HepG2 (cell line): ENCODE measurements around the gene LRRC8E. TPM values are rescaled to one million over a fixed set of nuclear protein-coding genes. Genes with fewer than 3 reads are reported as not detected.

Experiments used
- ATAC-seq: fragments of 200-7000 bp; cut with Tn5 transposase; 3 replicates; pipeline ENCODE4 v1.9.1; 2020; ENCODE audit warnings: mild to moderate bottlenecking, moderate library complexity
- BruUV-seq: library from RNA; stranded (reverse); fragments of 400-500 nt; replicated peaks from 2 replicates; lab custom pipeline; 2021; lab: Mats Ljungman, UMichigan
- CTCF ChIA-PET: fragments of 300-600 bp; formaldehyde crosslinking; extraction: SDS; loops from one replicate; lab custom pipeline; 2021; ENCODE audit warnings: low total read pairs, inconsistent platforms, low intra/inter-chr PET ratio; lab: Yijun Ruan, JAX
- POLR2A ChIA-PET: fragments of 350-600 bp; sonication (Branson Sonifier 250); formaldehyde crosslinking; loops from one replicate; lab custom pipeline; 2020; ENCODE audit warnings: antibody characterized with exemption, inconsistent platforms; lab: Yijun Ruan, JAX
- DNase-seq: peaks from one replicate; pipeline ENCODE4 v3.0.0-alpha.2; 2015; ENCODE audit warnings: low spot score
- FAIRE-seq: peaks from 3 replicates; lab custom pipeline; 2011; peaks lifted over from hg19 to GRCh38; lab: Jason Lieb, UNC
- H2AFZ ChIP-seq: one replicate; pipeline ENCODE4 v1.6.1; 2011; ENCODE audit warnings: low read length, inconsistent platforms
- H3K27ac ChIP-seq: fragments of 300-600 bp; 3 replicates; pipeline ENCODE4 v1.8.0; 2011; ENCODE audit warnings: mixed run types, mild to moderate bottlenecking, mixed read lengths, low read length, inconsistent platforms; ENCODE audit not compliant: insufficient read depth; ENCODE audit errors: extremely low read length
- H3K27me3 ChIP-seq, 2 experiments: fragments of 200-600 bp in 1 of 2; 2 replicates in 1 of 2; 3 replicates in 1 of 2; pipeline versions ENCODE4 v1.6.0 to v1.8.0; 2011; ENCODE audit warnings: low read length in 2 of 2, mild to moderate bottlenecking in 2 of 2, moderate library complexity in 2 of 2, inconsistent platforms in 1 of 2; ENCODE audit not compliant: insufficient read depth in 2 of 2, control insufficient read depth in 1 of 2
- H3K36me3 ChIP-seq, 2 experiments: fragments of 200-600 bp in 1 of 2; replicated peaks in 1 of 2; 2 replicates in 1 of 2; 3 replicates in 1 of 2; pipeline versions ENCODE4 v1.5.1 to v1.8.0; 2011; ENCODE audit warnings: low read length in 2 of 2, inconsistent platforms in 1 of 2; ENCODE audit not compliant: insufficient read depth in 2 of 2, control insufficient read depth in 1 of 2
- H3K4me1 ChIP-seq: 2 replicates; pipeline ENCODE4 v1.5.1; 2012; ENCODE audit warnings: low read length, inconsistent platforms; ENCODE audit not compliant: insufficient read depth
- H3K4me2 ChIP-seq: 2 replicates; pipeline ENCODE4 v1.6.0; 2011; ENCODE audit warnings: low read depth, low read length, inconsistent platforms
- H3K4me3 ChIP-seq, 3 experiments: fragments of 200-600 bp in 1 of 3; sonication (generic), shearing (Covaris generic) in 1 of 3; replicated peaks in 1 of 3; 2 replicates each; pipeline ENCODE4 v1.5.1; 2011 to 2016; ENCODE audit warnings: low read length in 3 of 3, inconsistent platforms in 2 of 3, low read depth in 2 of 3, mild to moderate bottlenecking in 2 of 3, control low read depth in 1 of 3, mixed read lengths in 1 of 3; ENCODE audit not compliant: insufficient read depth in 1 of 3
- H3K79me2 ChIP-seq: one replicate; pipeline ENCODE4 v1.6.1; 2011; ENCODE audit warnings: low read length, inconsistent platforms; ENCODE audit not compliant: insufficient read depth
- H3K9ac ChIP-seq: 2 replicates; pipeline ENCODE4 v1.6.0; 2011; ENCODE audit warnings: mild to moderate bottlenecking, low read depth, low read length, inconsistent platforms; ENCODE audit not compliant: insufficient read depth
- H3K9me3 ChIP-seq: 2 replicates; pipeline ENCODE4 v1.5.1; 2012; ENCODE audit warnings: mild to moderate bottlenecking, low read length
- H4K20me1 ChIP-seq: 2 replicates; pipeline ENCODE4 v1.6.0; 2011; ENCODE audit warnings: inconsistent platforms, mild to moderate bottlenecking, low read length, moderate library complexity; ENCODE audit not compliant: insufficient read depth
- ATAD3A ChIP-seq: sonication (generic); formaldehyde crosslinking; IDR thresholded peaks from 2 replicates; pipeline ENCODE4 v1.4.0; 2020; ENCODE audit warnings: missing genetic modification reagents
- EED ChIP-seq: sonication (generic); formaldehyde crosslinking; IDR thresholded peaks from 2 replicates; pipeline ENCODE4 v1.5.0; 2020; ENCODE audit warnings: mild to moderate bottlenecking, missing genetic modification reagents
- HDAC2 ChIP-seq: sonication (generic); formaldehyde crosslinking; IDR thresholded peaks from 2 replicates; pipeline ENCODE4 v1.4.0; 2020; ENCODE audit warnings: missing genetic modification reagents
- HNF4G ChIP-seq, 2 experiments: sonication (generic) in 1 of 2; formaldehyde crosslinking in 1 of 2; IDR thresholded peaks; 2 replicates each; pipeline versions ENCODE4 v1.4.0 to v1.6.1; 2011 to 2020; ENCODE audit warnings: borderline replicate concordance in 2 of 2, low read depth in 2 of 2, mild to moderate bottlenecking in 2 of 2, low read length in 1 of 2, missing genetic modification reagents in 1 of 2, moderate library complexity in 1 of 2
- RARA ChIP-seq: IDR thresholded peaks from 2 replicates; pipeline ENCODE4 v1.6.1; 2016; ENCODE audit warnings: missing genetic modification reagents, missing compliant biosample characterization
- RFX1 ChIP-seq: fragments of 450-650 bp; IDR thresholded peaks from 2 replicates; pipeline ENCODE4 v1.6.1; 2017
- SMAD1 ChIP-seq: sonication (generic); formaldehyde crosslinking; IDR thresholded peaks from 2 replicates; pipeline ENCODE4 v1.4.0; 2020; ENCODE audit warnings: missing genetic modification reagents, low read depth, mild to moderate bottlenecking, borderline replicate concordance
- ZEB1 ChIP-seq: IDR thresholded peaks from 2 replicates; pipeline ENCODE4 v1.6.1; 2012; ENCODE audit warnings: mild to moderate bottlenecking, low read depth, inconsistent platforms; ENCODE audit not compliant: insufficient replicate concordance
- ZMYM2 ChIP-seq: sonication (generic); formaldehyde crosslinking; IDR thresholded peaks from 2 replicates; pipeline ENCODE4 v1.8.0; 2022; ENCODE audit warnings: mild to moderate bottlenecking, missing genetic modification reagents
- ZNF7 ChIP-seq: IDR thresholded peaks from 2 replicates; pipeline ENCODE4 v1.6.1; 2016; ENCODE audit warnings: missing biosample characterization, missing genetic modification reagents
- WGBS: methylation state at CpG from one replicate; pipeline ENCODE4 v1.1.6; 2017; ENCODE audit warnings: low lambda C conversion rate; 5-methylcytosine and 5-hydroxymethylcytosine counted together
- in situ Hi-C: cut with HindIII; loops from 2 replicates; pipeline ENCODE4 v1.10.0; 2017; ENCODE audit warnings: low pct_unique_long_range_greater_than_20kb; ENCODE audit not compliant: extremely low pct_ligation_motif_present
- intact Hi-C: fragments of 100-400 bp; cut with micrococcal nuclease; formaldehyde crosslinking; loops from one replicate; pipeline ENCODE4 v1.10.0; 2022; ENCODE audit not compliant: unreplicated experiment
- polyA plus RNA-seq, 8 experiments: library from polyadenylated mRNA; depleted of rRNA in 3 of 8; stranded (reverse) in 7 of 8; unstranded in 1 of 8; fragments of >200 nt; fragmentation: Illumina TruSeq in 4 of 8; extraction: Trizol in 4 of 8; gene quantifications; 2 replicates each; pipeline versions ENCODE4 v1.2.1 to v1.2.3, GENCODE V29; 2011 to 2016; ENCODE audit warnings: low read depth in 4 of 8, missing spikeins in 1 of 8, mixed read lengths in 1 of 8; ENCODE audit not compliant: insufficient read depth in 1 of 8
- total RNA-seq, 5 experiments: library from RNA; depleted of rRNA; stranded (reverse); fragments of >200 nt; fragmentation: Illumina TruSeq; extraction: Trizol; gene quantifications; 2 replicates each; pipeline ENCODE4 v1.2.3, GENCODE V29; 2016; ENCODE audit warnings: low read depth in 1 of 5
- TF ChIP-seq, protein P1 (sequence below): sonication (generic); formaldehyde crosslinking; IDR thresholded peaks from 2 replicates; pipeline ENCODE4 v1.5.0; 2020; ENCODE audit warnings: mild to moderate bottlenecking, missing genetic modification reagents
- TF ChIP-seq, protein P2 (sequence below): sonication (generic); formaldehyde crosslinking; IDR thresholded peaks from 2 replicates; pipeline ENCODE4 v1.4.0; 2020; ENCODE audit warnings: missing genetic modification reagents
- TF ChIP-seq, protein P3 (sequence below): sonication (generic); formaldehyde crosslinking; IDR thresholded peaks from 2 replicates; pipeline ENCODE4 v1.4.0; 2020; ENCODE audit warnings: missing genetic modification reagents
- TF ChIP-seq, protein P4 (sequence below): sonication (generic); formaldehyde crosslinking; IDR thresholded peaks from 2 replicates; pipeline ENCODE4 v1.4.0; 2020; ENCODE audit warnings: missing genetic modification reagents, mild to moderate bottlenecking, borderline replicate concordance

The LRRC8E gene
- total and polyA plus RNA-seq, 2 of the 13 experiments (the other 11 are each of a cell fraction or from before 2014, with no cell fraction given): 8.0 to 10.3 TPM

DNA sequence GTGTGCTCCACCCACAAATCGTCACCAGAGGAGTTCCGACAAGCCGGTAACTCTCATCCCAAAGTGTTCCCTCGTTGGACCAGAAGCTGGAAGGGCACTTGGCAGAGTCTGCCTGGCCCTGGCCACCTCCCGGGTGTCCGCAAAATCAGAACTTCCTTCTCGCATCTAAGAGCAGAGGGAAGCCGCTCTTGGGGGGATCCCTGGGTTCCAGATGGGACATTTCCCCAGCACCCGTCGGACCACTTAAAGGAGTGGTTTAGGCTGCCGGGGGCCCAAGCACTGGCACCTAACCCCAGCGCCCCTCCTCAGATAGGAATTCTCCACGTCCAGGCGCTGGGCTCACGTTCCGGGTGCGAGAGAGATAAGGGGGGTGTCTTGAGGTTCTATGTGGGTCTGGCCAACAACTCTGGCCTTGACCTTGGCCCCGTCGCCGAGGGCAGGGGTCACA, 14.5 kb downstream of the LRRC8E start:
- peak overlapping the region; percentile 87 for H3K9ac ChIP-seq
- ATAC-seq (peak; percentile 9; the same call in 2 of the 3 replicates), FAIRE-seq (no peak), DNase-seq (no peak)
- BruUV-seq: TSS peak; percentile 89
- peak overlapping the region; percentile 91 for H3K27ac ChIP-seq
- no peak overlapping the region for H2AFZ ChIP-seq
- WGBS: 63% methylated on average over 3 of the region's 20 CpGs
- ChIA-PET POLR2A (interaction anchor here (0.9 to 4.9 kb wide), 13 partner anchors 9 to 98 kb away, joined by 3 to 83 read pairs (median 5); partner anchors contain the start of genes LRRC8E, SNAPC2 and TIMM44), CTCF (interaction anchor here (1.4 to 2.0 kb wide), 2 partner anchors 33 to 50 kb away, joined by 5 to 8 read pairs; no protein-coding TSS in a partner anchor)
- H3K9me3 ChIP-seq: no peaks in the 10 kb centered on the region
- H3K4me1 ChIP-seq: peaks cover 45% of the 10 kb centered on the region
- intact Hi-C loops (loop anchor here (1.0 to 2.0 kb wide), 2 partner anchors 32 to 50 kb away; no protein-coding TSS in a partner anchor), in situ Hi-C loops (no loop called here)
- H3K27me3 ChIP-seq: no peaks in the 10 kb centered on the region; a peak in 1 of 5 replicates
- peaks cover 9 to 22% of the 10 kb centered on the region in 2 experiments; a peak in 3 of 5 replicates for H3K36me3 ChIP-seq
- H4K20me1 ChIP-seq: peaks cover 10% of the 10 kb centered on the region; the same call in 1 of the 2 replicates
- peak overlapping the region; percentile 95 for H3K4me2 ChIP-seq
- H3K4me3 ChIP-seq: peak overlapping the region; percentile 53 to 77 (median 56)
- peaks cover 29% of the 10 kb centered on the region for H3K79me2 ChIP-seq
- TF ChIP-seq, protein P1, sequence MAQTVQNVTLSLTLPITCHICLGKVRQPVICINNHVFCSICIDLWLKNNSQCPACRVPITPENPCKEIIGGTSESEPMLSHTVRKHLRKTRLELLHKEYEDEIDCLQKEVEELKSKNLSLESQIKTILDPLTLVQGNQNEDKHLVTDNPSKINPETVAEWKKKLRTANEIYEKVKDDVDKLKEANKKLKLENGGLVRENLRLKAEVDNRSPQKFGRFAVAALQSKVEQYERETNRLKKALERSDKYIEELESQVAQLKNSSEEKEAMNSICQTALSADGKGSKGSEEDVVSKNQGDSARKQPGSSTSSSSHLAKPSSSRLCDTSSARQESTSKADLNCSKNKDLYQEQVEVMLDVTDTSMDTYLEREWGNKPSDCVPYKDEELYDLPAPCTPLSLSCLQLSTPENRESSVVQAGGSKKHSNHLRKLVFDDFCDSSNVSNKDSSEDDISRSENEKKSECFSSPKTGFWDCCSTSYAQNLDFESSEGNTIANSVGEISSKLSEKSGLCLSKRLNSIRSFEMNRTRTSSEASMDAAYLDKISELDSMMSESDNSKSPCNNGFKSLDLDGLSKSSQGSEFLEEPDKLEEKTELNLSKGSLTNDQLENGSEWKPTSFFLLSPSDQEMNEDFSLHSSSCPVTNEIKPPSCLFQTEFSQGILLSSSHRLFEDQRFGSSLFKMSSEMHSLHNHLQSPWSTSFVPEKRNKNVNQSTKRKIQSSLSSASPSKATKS (CRISPR knock-in tag): no peak
- TF ChIP-seq ZMYM2 (CRISPR knock-in tag) (0 out of 2 replicates have a peak, but pooled peaks have one; percentile 38), HNF4G (IDR thresholded peaks at IDR 0.05; ENCODE audit: borderline replicate concordance, low read depth, low read length) (no peak), HNF4G (CRISPR knock-in tag; IDR thresholded peaks at IDR 0.05; ENCODE audit: borderline replicate concordance, low read depth) (0 out of 2 replicates have a peak, but pooled peaks have one; percentile 61), RARA (CRISPR knock-in tag) (peak; percentile 86), RFX1 (no peak), ZNF7 (CRISPR knock-in tag) (0 out of 2 replicates have a peak, but pooled peaks have one; percentile 6), ZEB1 (peak; percentile 39), HDAC2 (CRISPR knock-in tag) (no peak), SMAD1 (CRISPR knock-in tag) (0 out of 2 replicates have a peak, but pooled peaks have one; percentile 15), EED (CRISPR knock-in tag) (0 out of 2 replicates have a peak, but pooled peaks have one; percentile 58), ATAD3A (CRISPR knock-in tag) (no peak)
- TF ChIP-seq, protein P2, sequence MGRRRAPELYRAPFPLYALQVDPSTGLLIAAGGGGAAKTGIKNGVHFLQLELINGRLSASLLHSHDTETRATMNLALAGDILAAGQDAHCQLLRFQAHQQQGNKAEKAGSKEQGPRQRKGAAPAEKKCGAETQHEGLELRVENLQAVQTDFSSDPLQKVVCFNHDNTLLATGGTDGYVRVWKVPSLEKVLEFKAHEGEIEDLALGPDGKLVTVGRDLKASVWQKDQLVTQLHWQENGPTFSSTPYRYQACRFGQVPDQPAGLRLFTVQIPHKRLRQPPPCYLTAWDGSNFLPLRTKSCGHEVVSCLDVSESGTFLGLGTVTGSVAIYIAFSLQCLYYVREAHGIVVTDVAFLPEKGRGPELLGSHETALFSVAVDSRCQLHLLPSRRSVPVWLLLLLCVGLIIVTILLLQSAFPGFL (CRISPR knock-in tag): 0 out of 2 replicates have a peak, but pooled peaks have one; percentile 40
- TF ChIP-seq, protein P3, sequence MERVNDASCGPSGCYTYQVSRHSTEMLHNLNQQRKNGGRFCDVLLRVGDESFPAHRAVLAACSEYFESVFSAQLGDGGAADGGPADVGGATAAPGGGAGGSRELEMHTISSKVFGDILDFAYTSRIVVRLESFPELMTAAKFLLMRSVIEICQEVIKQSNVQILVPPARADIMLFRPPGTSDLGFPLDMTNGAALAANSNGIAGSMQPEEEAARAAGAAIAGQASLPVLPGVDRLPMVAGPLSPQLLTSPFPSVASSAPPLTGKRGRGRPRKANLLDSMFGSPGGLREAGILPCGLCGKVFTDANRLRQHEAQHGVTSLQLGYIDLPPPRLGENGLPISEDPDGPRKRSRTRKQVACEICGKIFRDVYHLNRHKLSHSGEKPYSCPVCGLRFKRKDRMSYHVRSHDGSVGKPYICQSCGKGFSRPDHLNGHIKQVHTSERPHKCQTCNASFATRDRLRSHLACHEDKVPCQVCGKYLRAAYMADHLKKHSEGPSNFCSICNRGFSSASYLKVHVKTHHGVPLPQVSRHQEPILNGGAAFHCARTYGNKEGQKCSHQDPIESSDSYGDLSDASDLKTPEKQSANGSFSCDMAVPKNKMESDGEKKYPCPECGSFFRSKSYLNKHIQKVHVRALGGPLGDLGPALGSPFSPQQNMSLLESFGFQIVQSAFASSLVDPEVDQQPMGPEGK (CRISPR knock-in tag): peak; percentile 35; the same call in 1 of the 2 replicates
- TF ChIP-seq, protein P4, sequence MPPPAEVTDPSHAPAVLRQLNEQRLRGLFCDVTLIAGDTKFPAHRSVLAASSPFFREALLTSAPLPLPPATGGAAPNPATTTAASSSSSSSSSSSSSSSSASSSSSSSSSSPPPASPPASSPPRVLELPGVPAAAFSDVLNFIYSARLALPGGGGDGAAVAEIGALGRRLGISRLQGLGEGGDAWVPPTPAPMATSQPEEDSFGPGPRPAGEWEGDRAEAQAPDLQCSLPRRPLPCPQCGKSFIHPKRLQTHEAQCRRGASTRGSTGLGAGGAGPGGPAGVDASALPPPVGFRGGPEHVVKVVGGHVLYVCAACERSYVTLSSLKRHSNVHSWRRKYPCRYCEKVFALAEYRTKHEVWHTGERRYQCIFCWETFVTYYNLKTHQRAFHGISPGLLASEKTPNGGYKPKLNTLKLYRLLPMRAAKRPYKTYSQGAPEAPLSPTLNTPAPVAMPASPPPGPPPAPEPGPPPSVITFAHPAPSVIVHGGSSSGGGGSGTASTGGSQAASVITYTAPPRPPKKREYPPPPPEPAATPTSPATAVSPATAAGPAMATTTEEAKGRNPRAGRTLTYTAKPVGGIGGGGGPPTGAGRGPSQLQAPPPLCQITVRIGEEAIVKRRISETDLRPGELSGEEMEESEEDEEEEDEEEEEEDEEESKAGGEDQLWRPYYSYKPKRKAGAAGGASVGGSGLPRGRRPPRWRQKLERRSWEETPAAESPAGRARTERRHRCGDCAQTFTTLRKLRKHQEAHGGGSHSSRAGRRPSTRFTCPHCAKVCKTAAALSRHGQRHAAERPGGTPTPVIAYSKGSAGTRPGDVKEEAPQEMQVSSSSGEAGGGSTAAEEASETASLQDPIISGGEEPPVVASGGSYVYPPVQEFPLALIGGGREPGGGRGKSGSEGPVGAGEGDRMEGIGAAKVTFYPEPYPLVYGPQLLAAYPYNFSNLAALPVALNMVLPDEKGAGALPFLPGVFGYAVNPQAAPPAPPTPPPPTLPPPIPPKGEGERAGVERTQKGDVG (CRISPR knock-in tag): peak; percentile 73; the same call in 1 of the 2 replicates
